IMR-90 (cell line): Measurements from ENCODE around the gene CDH12. TPM values are rescaled to one million over a fixed set of nuclear protein-coding genes. Genes with fewer than 3 reads are reported as not detected.

Experiments
- ATAC-seq: fragments of 200-7000 bp; cut with Tn5 transposase; 2 replicates; pipeline ENCODE4 v1.9.1; 2020; ENCODE audit warnings: low read depth, mild to moderate bottlenecking, moderate library complexity
- BruUV-seq: library from RNA; stranded (reverse); fragments of 400-500 nt; replicated peaks from 2 replicates; lab custom pipeline; 2021; lab: Mats Ljungman, UMichigan
- CTCF ChIA-PET: fragments of 300-600 bp; formaldehyde crosslinking; extraction: SDS; loops from one replicate; lab custom pipeline; 2021; ENCODE audit warnings: antibody characterized with exemption; lab: Yijun Ruan, JAX
- POLR2A ChIA-PET: fragments of 300-600 bp; sonication (Branson Sonifier 250); formaldehyde crosslinking; loops from one replicate; lab custom pipeline; 2022; ENCODE audit warnings: antibody characterized with exemption; ENCODE audit not compliant: unreplicated experiment; lab: Charles Lee
- DNase-seq: peaks from one replicate; pipeline ENCODE4 v3.0.0; 2013
- H2AFZ ChIP-seq: replicated peaks from 2 replicates; pipeline ENCODE3; 2013; ENCODE audit warnings: low read length, mild to moderate bottlenecking; ENCODE audit not compliant: poor library complexity
- H2AK5ac ChIP-seq: 2 replicates; pipeline ENCODE4 v1.6.1; 2013; ENCODE audit warnings: low read depth, low read length, inconsistent platforms
- H2AK9ac ChIP-seq: replicated peaks from 2 replicates; pipeline ENCODE3; 2013; ENCODE audit warnings: mild to moderate bottlenecking, low read depth, low read length, moderate library complexity; ENCODE audit not compliant: poor library complexity
- H2BK120ac ChIP-seq: 2 replicates; pipeline ENCODE4 v1.6.1; 2013; ENCODE audit warnings: low read depth, low read length, inconsistent platforms
- H2BK15ac ChIP-seq: 3 replicates; pipeline ENCODE4 v1.6.1; 2013; ENCODE audit warnings: low read depth, low read length, inconsistent platforms
- H2BK20ac ChIP-seq: 2 replicates; pipeline ENCODE4 v1.6.1; 2013; ENCODE audit warnings: low read depth, mild to moderate bottlenecking, inconsistent platforms, low read length, moderate library complexity
- H2BK5ac ChIP-seq: 2 replicates; pipeline ENCODE4 v1.6.1; 2013; ENCODE audit warnings: mild to moderate bottlenecking, low read depth, low read length, inconsistent platforms; ENCODE audit not compliant: poor library complexity, severe bottlenecking
- H3K14ac ChIP-seq: replicated peaks from 2 replicates; pipeline ENCODE4 v1.6.1; 2013; ENCODE audit warnings: low read depth, low read length, inconsistent platforms
- H3K18ac ChIP-seq: 2 replicates; pipeline ENCODE4 v1.6.1; 2013; ENCODE audit warnings: low read depth, low read length, control low read depth
- H3K23ac ChIP-seq: 2 replicates; pipeline ENCODE4 v1.6.1; 2013; ENCODE audit warnings: low read depth, low read length, inconsistent platforms
- H3K27ac ChIP-seq: 2 replicates; pipeline ENCODE4 v1.5.1; 2013; ENCODE audit warnings: mild to moderate bottlenecking, control low read depth, low read length; ENCODE audit not compliant: insufficient read depth
- H3K27me3 ChIP-seq: 2 replicates; pipeline ENCODE4 v1.6.1; 2013; ENCODE audit warnings: low read length; ENCODE audit not compliant: control insufficient read depth, insufficient read depth
- H3K36me3 ChIP-seq: 2 replicates; pipeline ENCODE4 v1.6.1; 2013; ENCODE audit warnings: low read length, mixed read lengths; ENCODE audit not compliant: control insufficient read depth, insufficient read depth
- H3K4ac ChIP-seq: 2 replicates; pipeline ENCODE4 v1.6.1; 2013; ENCODE audit warnings: low read depth, low read length, inconsistent platforms
- H3K4me1 ChIP-seq: 2 replicates; pipeline ENCODE4 v1.6.1; 2013; ENCODE audit warnings: low read length, mixed read lengths; ENCODE audit not compliant: control insufficient read depth, insufficient read depth
- H3K4me2 ChIP-seq: 2 replicates; pipeline ENCODE4 v1.6.1; 2013; ENCODE audit warnings: low read depth, mild to moderate bottlenecking, control low read depth, low read length, moderate library complexity
- H3K4me3 ChIP-seq: 2 replicates; pipeline ENCODE4 v1.5.1; 2013; ENCODE audit warnings: low read depth, mild to moderate bottlenecking, control low read depth, low read length, moderate library complexity; ENCODE audit not compliant: insufficient read depth
- H3K56ac ChIP-seq: 2 replicates; pipeline ENCODE4 v1.6.1; 2013; ENCODE audit warnings: low read length, inconsistent platforms; ENCODE audit not compliant: insufficient read depth; ENCODE audit errors: extremely low read depth
- H3K79me1 ChIP-seq, 2 experiments: 2 replicates each; pipeline ENCODE4 v1.6.1; 2013; ENCODE audit warnings: low read length in 2 of 2, inconsistent platforms in 1 of 2, low read depth in 1 of 2
- H3K9ac ChIP-seq: 2 replicates; pipeline ENCODE4 v1.6.1; 2013; ENCODE audit warnings: low read depth, low read length, control low read depth
- H3K9me1 ChIP-seq: 2 replicates; pipeline ENCODE4 v1.6.1; 2013; ENCODE audit warnings: low read length, inconsistent platforms; ENCODE audit not compliant: insufficient read depth
- H3K9me3 ChIP-seq: 2 replicates; pipeline ENCODE4 v1.6.1; 2013; ENCODE audit warnings: low read length; ENCODE audit not compliant: control insufficient read depth, insufficient read depth
- H4K20me1 ChIP-seq: 2 replicates; pipeline ENCODE4 v1.6.1; 2013; ENCODE audit warnings: low read length, inconsistent platforms; ENCODE audit not compliant: insufficient read depth
- H4K5ac ChIP-seq: 2 replicates; pipeline ENCODE4 v1.6.1; 2013; ENCODE audit warnings: mild to moderate bottlenecking, low read depth, low read length, control low read depth
- H4K8ac ChIP-seq, 2 experiments: 2 replicates each; pipeline ENCODE4 v1.6.1; 2013; ENCODE audit warnings: low read depth in 2 of 2, low read length in 2 of 2, control low read depth in 1 of 2, inconsistent platforms in 1 of 2
- H4K91ac ChIP-seq: 2 replicates; pipeline ENCODE4 v1.6.1; 2013; ENCODE audit warnings: low read depth, low read length, inconsistent platforms; ENCODE audit not compliant: insufficient read depth
- BHLHE40 ChIP-seq: fragments of 150-350 bp; IDR thresholded peaks from 2 replicates; pipeline ENCODE4 v1.6.1; 2016; ENCODE audit warnings: mild to moderate bottlenecking, low read depth, low read length
- CEBPB ChIP-seq: IDR thresholded peaks from 2 replicates; pipeline ENCODE4 v1.6.1; 2012; ENCODE audit warnings: low read depth, low read length, improper control_type of control experiment
- CHD1 ChIP-seq: IDR thresholded peaks from 2 replicates; pipeline ENCODE4 v1.6.1; 2012; ENCODE audit warnings: low read depth, low read length, improper control_type of control experiment
- CTCF ChIP-seq: conservative IDR thresholded peaks from 2 replicates; pipeline ENCODE4 v1.5.1; 2012; ENCODE audit warnings: mild to moderate bottlenecking, low read depth, low read length, improper control_type of control experiment
- FOS ChIP-seq: fragments of 150-350 bp; IDR thresholded peaks from 2 replicates; pipeline ENCODE4 v1.6.1; 2016; ENCODE audit warnings: low read depth, low read length
- MAFK ChIP-seq: IDR thresholded peaks from 2 replicates; pipeline ENCODE4 v1.6.1; 2012; ENCODE audit warnings: low read depth, low read length, improper control_type of control experiment
- MAZ ChIP-seq: IDR thresholded peaks from 2 replicates; pipeline ENCODE4 v1.6.1; 2012; ENCODE audit warnings: low read depth, mild to moderate bottlenecking, low read length, improper control_type of control experiment, moderate library complexity, borderline replicate concordance
- MXI1 ChIP-seq: IDR thresholded peaks from 2 replicates; pipeline ENCODE4 v1.6.1; 2012; ENCODE audit warnings: low read depth, mild to moderate bottlenecking, low read length, moderate library complexity, borderline replicate concordance
- NFE2L2 ChIP-seq: fragments of 150-350 bp; IDR thresholded peaks from 2 replicates; pipeline ENCODE4 v1.6.1; 2016; ENCODE audit warnings: low read depth, mild to moderate bottlenecking, low read length
- RAD21 ChIP-seq: IDR thresholded peaks from 2 replicates; pipeline ENCODE4 v1.6.1; 2012; ENCODE audit warnings: low read length, improper control_type of control experiment
- RCOR1 ChIP-seq: IDR thresholded peaks from 2 replicates; pipeline ENCODE4 v1.6.1; 2012; ENCODE audit warnings: mild to moderate bottlenecking, low read length, improper control_type of control experiment; ENCODE audit not compliant: insufficient replicate concordance
- RFX5 ChIP-seq: IDR thresholded peaks from 2 replicates; pipeline ENCODE4 v1.8.0; 2012; ENCODE audit warnings: low read depth, mild to moderate bottlenecking, low read length, moderate library complexity
- SMC3 ChIP-seq: fragments of 150-350 bp; IDR thresholded peaks from 2 replicates; pipeline ENCODE4 v1.6.1; 2016; ENCODE audit warnings: low read depth, mild to moderate bottlenecking, antibody characterized with exemption, low read length, moderate library complexity
- WGBS, 2 experiments: methylation state at CpG; one replicate each; pipeline versions ENCODE4 v1.1.5 to v1.1.7; 2013; ENCODE audit warnings: missing lambda C conversion rate in 2 of 2; ENCODE audit not compliant: insufficient read length in 1 of 2; ENCODE audit errors: extremely low coverage in 2 of 2; 5-methylcytosine and 5-hydroxymethylcytosine counted together
- dilution Hi-C: fragments of 300-500 bp; cut with HindIII; formaldehyde crosslinking; loops from one replicate; pipeline ENCODE4 v1.14.3; 2018; ENCODE audit warnings: low sequenced_read_pairs; ENCODE audit not compliant: unreplicated experiment
- in situ Hi-C: fragments of 300-500 bp; cut with MboI; formaldehyde crosslinking; loops from 3 replicates; pipeline ENCODE4 v1.14.3; 2019; ENCODE audit warnings: low sequenced_read_pairs, inconsistent platforms, mixed read lengths
- intact Hi-C: fragments of 100-400 bp; cut with micrococcal nuclease; formaldehyde crosslinking; loops from 2 replicates; pipeline ENCODE4 v1.10.0; 2022
- polyA plus RNA-seq, 3 experiments: library from polyadenylated mRNA; depleted of rRNA; stranded (reverse); fragments of >200 nt; gene quantifications; 2 replicates each; pipeline ENCODE4 v1.2.3, GENCODE V29; 2012; ENCODE audit warnings: low replicate concordance in 1 of 3
- total RNA-seq: library from RNA; depleted of rRNA; stranded (reverse); fragments of >200 nt; gene quantifications from 2 replicates; pipeline ENCODE4 v1.2.3, GENCODE V29; 2012
- TF ChIP-seq, protein P1 (sequence below): fragments of 150-350 bp; IDR thresholded peaks from 2 replicates; pipeline ENCODE4 v1.6.1; 2017; ENCODE audit warnings: mild to moderate bottlenecking, antibody characterized with exemption, low read length, low read depth
- TF ChIP-seq, protein P2 (sequence below): fragments of 150-350 bp; IDR thresholded peaks from 2 replicates; pipeline ENCODE4 v1.6.1; 2016; ENCODE audit warnings: low read depth, mild to moderate bottlenecking, low read length, moderate library complexity, borderline replicate concordance

Gene CDH12
- total and polyA plus RNA-seq, 2 of the 4 experiments (the other 2 are of a cell fraction): not detected

DNA sequence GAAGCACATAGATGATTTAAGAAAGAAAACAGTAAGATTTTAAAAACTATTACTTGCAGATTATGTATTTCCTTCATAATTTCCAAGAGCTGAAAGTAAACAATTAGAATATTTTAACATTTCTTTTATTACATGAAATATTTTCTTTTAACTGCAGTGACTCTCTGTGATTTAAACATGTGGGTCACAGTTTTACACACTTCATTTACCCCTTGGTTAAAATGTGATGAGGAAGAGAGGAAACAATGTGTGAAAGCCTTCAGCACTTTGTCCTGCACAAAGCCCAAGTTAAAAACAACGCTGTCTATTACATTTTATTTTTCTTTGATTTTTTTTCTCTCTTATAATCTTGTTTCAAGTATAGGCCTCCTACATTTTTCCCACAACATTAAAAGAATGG lies 801.3 kb downstream of the CDH12 start:
- H3K79me1 ChIP-seq: no peaks in the 10 kb centered on the region
- in situ Hi-C loops (no loop called here), intact Hi-C loops (no loop called here), dilution Hi-C loops (no loop called here)
- no peak overlapping the region for H3K4ac ChIP-seq
- H3K9me3 ChIP-seq: no peaks in the 10 kb centered on the region
- H3K36me3 ChIP-seq: no peaks in the 10 kb centered on the region
- no TSS peak for BruUV-seq
- DNase-seq (no peak), ATAC-seq (no peak)
- no peak overlapping the region for H2AFZ ChIP-seq
- no peak overlapping the region for H2BK15ac ChIP-seq
- no peaks in the 10 kb centered on the region for H3K27me3 ChIP-seq
- no peak overlapping the region for H3K23ac ChIP-seq
- no peak overlapping the region for H2BK20ac ChIP-seq
- ChIA-PET CTCF (no interaction called here), POLR2A (no interaction called here)
- no peak overlapping the region for H3K9ac ChIP-seq
- H3K4me1 ChIP-seq: no peaks in the 10 kb centered on the region
- TF ChIP-seq MXI1 (no peak), MAZ (no peak), MAFK (no peak), RFX5 (no peak), SMC3 (no peak), NFE2L2 (no peak), CEBPB (no peak), BHLHE40 (no peak), FOS (no peak), CTCF (no peak), RCOR1 (no peak), RAD21 (no peak), CHD1 (no peak)
- TF ChIP-seq, protein P1, sequence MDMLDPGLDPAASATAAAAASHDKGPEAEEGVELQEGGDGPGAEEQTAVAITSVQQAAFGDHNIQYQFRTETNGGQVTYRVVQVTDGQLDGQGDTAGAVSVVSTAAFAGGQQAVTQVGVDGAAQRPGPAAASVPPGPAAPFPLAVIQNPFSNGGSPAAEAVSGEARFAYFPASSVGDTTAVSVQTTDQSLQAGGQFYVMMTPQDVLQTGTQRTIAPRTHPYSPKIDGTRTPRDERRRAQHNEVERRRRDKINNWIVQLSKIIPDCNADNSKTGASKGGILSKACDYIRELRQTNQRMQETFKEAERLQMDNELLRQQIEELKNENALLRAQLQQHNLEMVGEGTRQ: no peak
- TF ChIP-seq, protein P2, sequence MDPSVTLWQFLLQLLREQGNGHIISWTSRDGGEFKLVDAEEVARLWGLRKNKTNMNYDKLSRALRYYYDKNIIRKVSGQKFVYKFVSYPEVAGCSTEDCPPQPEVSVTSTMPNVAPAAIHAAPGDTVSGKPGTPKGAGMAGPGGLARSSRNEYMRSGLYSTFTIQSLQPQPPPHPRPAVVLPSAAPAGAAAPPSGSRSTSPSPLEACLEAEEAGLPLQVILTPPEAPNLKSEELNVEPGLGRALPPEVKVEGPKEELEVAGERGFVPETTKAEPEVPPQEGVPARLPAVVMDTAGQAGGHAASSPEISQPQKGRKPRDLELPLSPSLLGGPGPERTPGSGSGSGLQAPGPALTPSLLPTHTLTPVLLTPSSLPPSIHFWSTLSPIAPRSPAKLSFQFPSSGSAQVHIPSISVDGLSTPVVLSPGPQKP: no peak
- H3K56ac ChIP-seq: no peak overlapping the region
- no peak overlapping the region for H3K27ac ChIP-seq
- no peak overlapping the region for H2BK120ac ChIP-seq
- H3K14ac ChIP-seq: no peak overlapping the region
- H3K4me2 ChIP-seq: no peak overlapping the region
- H2AK9ac ChIP-seq: no peak overlapping the region
- no peak overlapping the region for H2BK5ac ChIP-seq
- no peak overlapping the region for H4K5ac ChIP-seq
- no peak overlapping the region for H3K4me3 ChIP-seq
- no peaks in the 10 kb centered on the region for H3K9me1 ChIP-seq
- H3K18ac ChIP-seq: no peak overlapping the region
- no peaks in the 10 kb centered on the region for H4K20me1 ChIP-seq
- no peak overlapping the region for H2AK5ac ChIP-seq
- no peak overlapping the region for H4K8ac ChIP-seq
- no CpG with 5 or more reads among the region's 1 CpG for WGBS, 2 experiments
- H4K91ac ChIP-seq: no peak overlapping the region
